GM08714 (cell line): ENCODE results near the gene PLAA.
A peak's percentile ranks its signal among the peaks of the same experiment; 100 is the strongest.

Experiments
- H3K4me3 ChIP-seq: fragments of 200-500 bp; sonication (Bioruptor generic); 2 replicates; pipeline ENCODE4 v1.5.1; 2014; ENCODE audit warnings: mild to moderate bottlenecking, low read length, inconsistent platforms
- ZNF274 ChIP-seq: IDR thresholded peaks from 2 replicates; pipeline ENCODE4 v1.6.1; 2012; ENCODE audit warnings: mild to moderate bottlenecking, low read depth, low read length

The PLAA gene

GRCh38 chr9:26950521-26950920, 3.5 kb upstream of the PLAA start:
- TF ChIP-seq ZNF274, result no peak
- H3K4me3 ChIP-seq, result no peak overlapping the region

- no peak for TF ChIP-seq ZNF274
- H3K4me3 ChIP-seq, result no peak overlapping the region
Observed at GRCh38 chr9:26949637-26950069, 2.6 kb upstream of the PLAA start.

GRCh38 chr9:26947736-26948135, 694 bp upstream of the PLAA start:
- TF ChIP-seq ZNF274, result no peak
- peak overlapping the region; percentile 94 for H3K4me3 ChIP-seq

- no peak for TF ChIP-seq ZNF274
Observed at GRCh38 chr9:26945591-26945990, 1.5 kb downstream of the PLAA start.

GRCh38 chr9:26940779-26941178, 6.3 kb downstream of the PLAA start:
- no peak overlapping the region for H3K4me3 ChIP-seq
- no peak for TF ChIP-seq ZNF274

More at GRCh38 chr9:26945591-26945990, 1.5 kb downstream of the PLAA start:
- peak overlapping the region; percentile 94 for H3K4me3 ChIP-seq

- no peak overlapping the region for H3K4me3 ChIP-seq
- TF ChIP-seq ZNF274, result no peak
Observed at GRCh38 chr9:26939955-26940711, 6.9 kb downstream of the PLAA start.

GRCh38 chr9:26937816-26938371, 9.1 kb downstream of the PLAA start:
- H3K4me3 ChIP-seq, result no peak overlapping the region

GRCh38 chr9:26935847-26936246, 11.2 kb downstream of the PLAA start:
- TF ChIP-seq ZNF274, result no peak
- no peak overlapping the region for H3K4me3 ChIP-seq

More at GRCh38 chr9:26937816-26938371, 9.1 kb downstream of the PLAA start:
- TF ChIP-seq ZNF274, result no peak

- H3K4me3 ChIP-seq, result no peak overlapping the region
- no peak for TF ChIP-seq ZNF274
Observed at GRCh38 chr9:26928902-26929495, 18.0 kb downstream of the PLAA start.

- no peak overlapping the region for H3K4me3 ChIP-seq
- no peak for TF ChIP-seq ZNF274
Observed at GRCh38 chr9:26925609-26926008, 21.4 kb downstream of the PLAA start.

GRCh38 chr9:26919698-26920097, 27.3 kb downstream of the PLAA start:
- H3K4me3 ChIP-seq, result no peak overlapping the region
- TF ChIP-seq ZNF274, result no peak

- TF ChIP-seq ZNF274, result no peak
- H3K4me3 ChIP-seq, result no peak overlapping the region
Observed at GRCh38 chr9:26913138-26913668, 33.8 kb downstream of the PLAA start.

GRCh38 chr9:26904671-26905070, 42.4 kb downstream of the PLAA start:
- no peak for TF ChIP-seq ZNF274
- H3K4me3 ChIP-seq, result no peak overlapping the region

- no peak for TF ChIP-seq ZNF274
- H3K4me3 ChIP-seq, result no peak overlapping the region
Observed at GRCh38 chr9:26904070-26904469, 43.0 kb downstream of the PLAA start.
